IMR-90 (cell line): Measurements from ENCODE around the gene FERMT2. TPM values are rescaled to one million over a fixed set of nuclear protein-coding genes. Genes with fewer than 3 reads are reported as not detected.

ENCODE experiments used
- ATAC-seq: fragments of 200-7000 bp; cut with Tn5 transposase; 2 replicates; pipeline ENCODE4 v1.9.1; 2020; ENCODE audit warnings: low read depth, mild to moderate bottlenecking, moderate library complexity
- BruUV-seq: library from RNA; stranded (reverse); fragments of 400-500 nt; replicated peaks from 2 replicates; lab custom pipeline; 2021; lab: Mats Ljungman, UMichigan
- CTCF ChIA-PET: fragments of 300-600 bp; formaldehyde crosslinking; extraction: SDS; loops from one replicate; lab custom pipeline; 2021; ENCODE audit warnings: antibody characterized with exemption; lab: Yijun Ruan, JAX
- POLR2A ChIA-PET: fragments of 300-600 bp; sonication (Branson Sonifier 250); formaldehyde crosslinking; loops from one replicate; lab custom pipeline; 2022; ENCODE audit warnings: antibody characterized with exemption; ENCODE audit not compliant: unreplicated experiment; lab: Charles Lee
- DNase-seq: peaks from one replicate; pipeline ENCODE4 v3.0.0; 2013
- H2AFZ ChIP-seq: replicated peaks from 2 replicates; pipeline ENCODE3; 2013; ENCODE audit warnings: low read length, mild to moderate bottlenecking; ENCODE audit not compliant: poor library complexity
- H2AK5ac ChIP-seq: 2 replicates; pipeline ENCODE4 v1.6.1; 2013; ENCODE audit warnings: low read depth, low read length, inconsistent platforms
- H2AK9ac ChIP-seq: replicated peaks from 2 replicates; pipeline ENCODE3; 2013; ENCODE audit warnings: mild to moderate bottlenecking, low read depth, low read length, moderate library complexity; ENCODE audit not compliant: poor library complexity
- H2BK120ac ChIP-seq: 2 replicates; pipeline ENCODE4 v1.6.1; 2013; ENCODE audit warnings: low read depth, low read length, inconsistent platforms
- H2BK15ac ChIP-seq: 3 replicates; pipeline ENCODE4 v1.6.1; 2013; ENCODE audit warnings: low read depth, low read length, inconsistent platforms
- H2BK20ac ChIP-seq: 2 replicates; pipeline ENCODE4 v1.6.1; 2013; ENCODE audit warnings: low read depth, mild to moderate bottlenecking, inconsistent platforms, low read length, moderate library complexity
- H2BK5ac ChIP-seq: 2 replicates; pipeline ENCODE4 v1.6.1; 2013; ENCODE audit warnings: mild to moderate bottlenecking, low read depth, low read length, inconsistent platforms; ENCODE audit not compliant: poor library complexity, severe bottlenecking
- H3K14ac ChIP-seq: replicated peaks from 2 replicates; pipeline ENCODE4 v1.6.1; 2013; ENCODE audit warnings: low read depth, low read length, inconsistent platforms
- H3K18ac ChIP-seq: 2 replicates; pipeline ENCODE4 v1.6.1; 2013; ENCODE audit warnings: low read depth, low read length, control low read depth
- H3K23ac ChIP-seq: 2 replicates; pipeline ENCODE4 v1.6.1; 2013; ENCODE audit warnings: low read depth, low read length, inconsistent platforms
- H3K27ac ChIP-seq: 2 replicates; pipeline ENCODE4 v1.5.1; 2013; ENCODE audit warnings: mild to moderate bottlenecking, control low read depth, low read length; ENCODE audit not compliant: insufficient read depth
- H3K27me3 ChIP-seq: 2 replicates; pipeline ENCODE4 v1.6.1; 2013; ENCODE audit warnings: low read length; ENCODE audit not compliant: control insufficient read depth, insufficient read depth
- H3K36me3 ChIP-seq: 2 replicates; pipeline ENCODE4 v1.6.1; 2013; ENCODE audit warnings: low read length, mixed read lengths; ENCODE audit not compliant: control insufficient read depth, insufficient read depth
- H3K4ac ChIP-seq: 2 replicates; pipeline ENCODE4 v1.6.1; 2013; ENCODE audit warnings: low read depth, low read length, inconsistent platforms
- H3K4me1 ChIP-seq: 2 replicates; pipeline ENCODE4 v1.6.1; 2013; ENCODE audit warnings: low read length, mixed read lengths; ENCODE audit not compliant: control insufficient read depth, insufficient read depth
- H3K4me2 ChIP-seq: 2 replicates; pipeline ENCODE4 v1.6.1; 2013; ENCODE audit warnings: low read depth, mild to moderate bottlenecking, control low read depth, low read length, moderate library complexity
- H3K4me3 ChIP-seq: 2 replicates; pipeline ENCODE4 v1.5.1; 2013; ENCODE audit warnings: low read depth, mild to moderate bottlenecking, control low read depth, low read length, moderate library complexity; ENCODE audit not compliant: insufficient read depth
- H3K56ac ChIP-seq: 2 replicates; pipeline ENCODE4 v1.6.1; 2013; ENCODE audit warnings: low read length, inconsistent platforms; ENCODE audit not compliant: insufficient read depth; ENCODE audit errors: extremely low read depth
- H3K79me1 ChIP-seq, 2 experiments: 2 replicates each; pipeline ENCODE4 v1.6.1; 2013; ENCODE audit warnings: low read length in 2 of 2, inconsistent platforms in 1 of 2, low read depth in 1 of 2
- H3K9ac ChIP-seq: 2 replicates; pipeline ENCODE4 v1.6.1; 2013; ENCODE audit warnings: low read depth, low read length, control low read depth
- H3K9me1 ChIP-seq: 2 replicates; pipeline ENCODE4 v1.6.1; 2013; ENCODE audit warnings: low read length, inconsistent platforms; ENCODE audit not compliant: insufficient read depth
- H3K9me3 ChIP-seq: 2 replicates; pipeline ENCODE4 v1.6.1; 2013; ENCODE audit warnings: low read length; ENCODE audit not compliant: control insufficient read depth, insufficient read depth
- H4K20me1 ChIP-seq: 2 replicates; pipeline ENCODE4 v1.6.1; 2013; ENCODE audit warnings: low read length, inconsistent platforms; ENCODE audit not compliant: insufficient read depth
- H4K5ac ChIP-seq: 2 replicates; pipeline ENCODE4 v1.6.1; 2013; ENCODE audit warnings: mild to moderate bottlenecking, low read depth, low read length, control low read depth
- H4K8ac ChIP-seq, 2 experiments: 2 replicates each; pipeline ENCODE4 v1.6.1; 2013; ENCODE audit warnings: low read depth in 2 of 2, low read length in 2 of 2, control low read depth in 1 of 2, inconsistent platforms in 1 of 2
- H4K91ac ChIP-seq: 2 replicates; pipeline ENCODE4 v1.6.1; 2013; ENCODE audit warnings: low read depth, low read length, inconsistent platforms; ENCODE audit not compliant: insufficient read depth
- MAFK ChIP-seq: IDR thresholded peaks from 2 replicates; pipeline ENCODE4 v1.6.1; 2012; ENCODE audit warnings: low read depth, low read length, improper control_type of control experiment
- MXI1 ChIP-seq: IDR thresholded peaks from 2 replicates; pipeline ENCODE4 v1.6.1; 2012; ENCODE audit warnings: low read depth, mild to moderate bottlenecking, low read length, moderate library complexity, borderline replicate concordance
- WGBS, 2 experiments: methylation state at CpG; one replicate each; pipeline versions ENCODE4 v1.1.5 to v1.1.7; 2013; ENCODE audit warnings: missing lambda C conversion rate in 2 of 2; ENCODE audit not compliant: insufficient read length in 1 of 2; ENCODE audit errors: extremely low coverage in 2 of 2; 5-methylcytosine and 5-hydroxymethylcytosine counted together
- dilution Hi-C: fragments of 300-500 bp; cut with HindIII; formaldehyde crosslinking; loops from one replicate; pipeline ENCODE4 v1.14.3; 2018; ENCODE audit warnings: low sequenced_read_pairs; ENCODE audit not compliant: unreplicated experiment
- in situ Hi-C: fragments of 300-500 bp; cut with MboI; formaldehyde crosslinking; loops from 3 replicates; pipeline ENCODE4 v1.14.3; 2019; ENCODE audit warnings: low sequenced_read_pairs, inconsistent platforms, mixed read lengths
- intact Hi-C: fragments of 100-400 bp; cut with micrococcal nuclease; formaldehyde crosslinking; loops from 2 replicates; pipeline ENCODE4 v1.10.0; 2022
- polyA plus RNA-seq, 3 experiments: library from polyadenylated mRNA; depleted of rRNA; stranded (reverse); fragments of >200 nt; gene quantifications; 2 replicates each; pipeline ENCODE4 v1.2.3, GENCODE V29; 2012; ENCODE audit warnings: low replicate concordance in 1 of 3
- total RNA-seq: library from RNA; depleted of rRNA; stranded (reverse); fragments of >200 nt; gene quantifications from 2 replicates; pipeline ENCODE4 v1.2.3, GENCODE V29; 2012
- TF ChIP-seq, protein P1 (sequence below): conservative IDR thresholded peaks from 2 replicates; pipeline ENCODE4 v1.5.1; 2012; ENCODE audit warnings: mild to moderate bottlenecking, low read depth, low read length, improper control_type of control experiment

FERMT2 gene
- total and polyA plus RNA-seq, 2 of the 4 experiments (the other 2 are of a cell fraction): 131 to 217 TPM

DNA sequence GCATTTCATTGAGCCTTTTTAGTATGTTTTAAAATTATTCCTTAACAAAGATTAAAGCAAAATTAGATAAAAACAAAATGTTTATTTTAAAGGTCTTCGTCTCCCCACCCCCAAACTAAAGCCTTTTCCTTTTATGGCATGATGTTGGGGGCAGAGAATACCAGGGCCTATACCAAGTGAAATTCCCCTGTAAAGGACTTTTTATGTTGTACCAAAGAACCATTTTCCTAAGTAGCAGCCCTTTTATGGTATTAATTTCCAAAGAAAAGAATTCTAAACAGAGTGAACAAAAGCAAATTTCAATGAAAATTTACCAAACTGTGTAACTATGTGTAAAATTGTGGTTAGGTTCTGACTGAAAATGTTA is 87.5 kb downstream of the FERMT2 start:
- H2BK120ac ChIP-seq: peak overlapping the region; percentile 70; the same call in 1 of the 2 replicates
- H3K27me3 ChIP-seq: no peaks in the 10 kb centered on the region
- TF ChIP-seq MAFK (no peak), MXI1 (no peak)
- TF ChIP-seq, protein P1, sequence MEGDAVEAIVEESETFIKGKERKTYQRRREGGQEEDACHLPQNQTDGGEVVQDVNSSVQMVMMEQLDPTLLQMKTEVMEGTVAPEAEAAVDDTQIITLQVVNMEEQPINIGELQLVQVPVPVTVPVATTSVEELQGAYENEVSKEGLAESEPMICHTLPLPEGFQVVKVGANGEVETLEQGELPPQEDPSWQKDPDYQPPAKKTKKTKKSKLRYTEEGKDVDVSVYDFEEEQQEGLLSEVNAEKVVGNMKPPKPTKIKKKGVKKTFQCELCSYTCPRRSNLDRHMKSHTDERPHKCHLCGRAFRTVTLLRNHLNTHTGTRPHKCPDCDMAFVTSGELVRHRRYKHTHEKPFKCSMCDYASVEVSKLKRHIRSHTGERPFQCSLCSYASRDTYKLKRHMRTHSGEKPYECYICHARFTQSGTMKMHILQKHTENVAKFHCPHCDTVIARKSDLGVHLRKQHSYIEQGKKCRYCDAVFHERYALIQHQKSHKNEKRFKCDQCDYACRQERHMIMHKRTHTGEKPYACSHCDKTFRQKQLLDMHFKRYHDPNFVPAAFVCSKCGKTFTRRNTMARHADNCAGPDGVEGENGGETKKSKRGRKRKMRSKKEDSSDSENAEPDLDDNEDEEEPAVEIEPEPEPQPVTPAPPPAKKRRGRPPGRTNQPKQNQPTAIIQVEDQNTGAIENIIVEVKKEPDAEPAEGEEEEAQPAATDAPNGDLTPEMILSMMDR: no peak
- DNase-seq (peak; percentile 63), ATAC-seq (peak; percentile 87)
- WGBS, 2 experiments: no CpG with 5 or more reads among the region's 1 CpG
- H3K9me1 ChIP-seq: peaks cover 9% of the 10 kb centered on the region; the same call in 1 of the 2 replicates
- no peak overlapping the region; the same call in 1 of the 2 replicates for H2BK20ac ChIP-seq
- H4K20me1 ChIP-seq: no peaks in the 10 kb centered on the region
- H2BK15ac ChIP-seq: no peak overlapping the region
- no peak overlapping the region for H2AFZ ChIP-seq
- no peak overlapping the region for H3K4me3 ChIP-seq
- no peak overlapping the region for H2AK9ac ChIP-seq
- H4K5ac ChIP-seq: peak overlapping the region; percentile 81; the same call in 1 of the 2 replicates
- ChIA-PET CTCF (no interaction called here), POLR2A (no interaction called here)
- peak overlapping the region; percentile 95; the same call in 1 of the 2 replicates for H3K27ac ChIP-seq
- peak overlapping the region; percentile 61 for H3K4me2 ChIP-seq
- H3K14ac ChIP-seq: peak overlapping the region; percentile 61; the same call in 1 of the 2 replicates
- in situ Hi-C loops (no loop called here), intact Hi-C loops (no loop called here), dilution Hi-C loops (no loop called here)
- peaks cover 54% of the 10 kb centered on the region for H3K36me3 ChIP-seq
- H3K4ac ChIP-seq: peak overlapping the region; percentile 61; the same call in 1 of the 2 replicates
- H2BK5ac ChIP-seq: peak overlapping the region; percentile 97
- H3K9me3 ChIP-seq: no peaks in the 10 kb centered on the region
- 0 out of 2 replicates have a peak overlapping the region, but pooled peaks have one; percentile 5 for H4K91ac ChIP-seq
- H3K4me1 ChIP-seq: peaks cover 21% of the 10 kb centered on the region
- peak overlapping the region; percentile 60 for H3K9ac ChIP-seq
- H3K23ac ChIP-seq: peak overlapping the region; percentile 26; the same call in 1 of the 2 replicates
- peak overlapping the region; percentile 48 to 69; a peak in 2 of 4 replicates for H4K8ac ChIP-seq
- peak overlapping the region; percentile 90 for H3K18ac ChIP-seq
- BruUV-seq: no TSS peak
- peaks cover 36 to 64% of the 10 kb centered on the region in 2 experiments for H3K79me1 ChIP-seq
- peak overlapping the region; percentile 96 for H3K56ac ChIP-seq
- H2AK5ac ChIP-seq: no peak overlapping the region
